C4-2B (cell line): Measurements from ENCODE around the gene CFD.

Experiments used
- H3K27ac ChIP-seq: fragments of 450-650 bp; 2 replicates; pipeline ENCODE4 v1.5.1; 2017
- ZFX ChIP-seq: fragments of 450-650 bp; IDR thresholded peaks from 2 replicates; pipeline ENCODE4 v1.6.1; 2017
- TF ChIP-seq, protein P1 (sequence below): fragments of 450-650 bp; conservative IDR thresholded peaks from 2 replicates; pipeline ENCODE4 v1.5.1; 2017; ENCODE audit warnings: mild to moderate bottlenecking

CFD gene

DNA sequence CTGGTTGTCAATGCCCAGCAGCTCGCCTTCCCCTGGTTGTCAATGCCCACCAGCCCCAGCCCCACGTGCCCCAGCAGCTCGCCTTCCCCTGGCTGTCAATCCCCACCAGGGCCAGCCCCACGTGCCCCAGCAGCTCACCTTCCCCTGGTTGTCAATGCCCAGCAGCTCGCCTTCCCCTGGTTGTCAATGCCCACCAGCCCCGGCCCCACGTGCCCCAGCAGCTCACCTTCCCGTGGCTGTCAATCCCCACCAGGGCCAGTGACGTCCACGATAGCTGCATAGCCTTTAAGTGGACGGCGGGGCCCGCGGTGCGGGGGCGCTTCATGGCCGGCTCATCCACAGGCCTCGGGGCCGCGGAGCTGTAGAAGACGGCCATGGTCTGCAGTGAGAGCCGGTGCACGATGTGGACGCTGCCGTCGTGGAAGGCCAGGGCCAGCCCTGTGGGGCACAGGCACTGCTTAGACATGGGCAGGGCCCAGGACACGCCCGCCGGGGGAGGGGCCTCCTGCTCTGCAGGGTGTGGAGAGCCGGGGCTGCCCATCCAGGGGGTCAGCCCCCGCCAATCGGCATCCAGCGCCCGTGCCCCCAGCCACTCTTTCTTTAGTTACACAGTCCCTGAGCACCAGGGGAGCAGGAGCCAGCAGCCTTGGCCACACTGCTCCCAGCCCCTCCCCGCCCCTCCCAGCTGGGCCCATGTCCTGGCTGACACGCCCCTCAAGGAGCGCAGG is 20.4 kb downstream of the CFD start:
- TF ChIP-seq, protein P1, sequence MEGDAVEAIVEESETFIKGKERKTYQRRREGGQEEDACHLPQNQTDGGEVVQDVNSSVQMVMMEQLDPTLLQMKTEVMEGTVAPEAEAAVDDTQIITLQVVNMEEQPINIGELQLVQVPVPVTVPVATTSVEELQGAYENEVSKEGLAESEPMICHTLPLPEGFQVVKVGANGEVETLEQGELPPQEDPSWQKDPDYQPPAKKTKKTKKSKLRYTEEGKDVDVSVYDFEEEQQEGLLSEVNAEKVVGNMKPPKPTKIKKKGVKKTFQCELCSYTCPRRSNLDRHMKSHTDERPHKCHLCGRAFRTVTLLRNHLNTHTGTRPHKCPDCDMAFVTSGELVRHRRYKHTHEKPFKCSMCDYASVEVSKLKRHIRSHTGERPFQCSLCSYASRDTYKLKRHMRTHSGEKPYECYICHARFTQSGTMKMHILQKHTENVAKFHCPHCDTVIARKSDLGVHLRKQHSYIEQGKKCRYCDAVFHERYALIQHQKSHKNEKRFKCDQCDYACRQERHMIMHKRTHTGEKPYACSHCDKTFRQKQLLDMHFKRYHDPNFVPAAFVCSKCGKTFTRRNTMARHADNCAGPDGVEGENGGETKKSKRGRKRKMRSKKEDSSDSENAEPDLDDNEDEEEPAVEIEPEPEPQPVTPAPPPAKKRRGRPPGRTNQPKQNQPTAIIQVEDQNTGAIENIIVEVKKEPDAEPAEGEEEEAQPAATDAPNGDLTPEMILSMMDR, result no peak
- TF ChIP-seq ZFX, result no peak
- no peak overlapping the region for H3K27ac ChIP-seq

DNA sequence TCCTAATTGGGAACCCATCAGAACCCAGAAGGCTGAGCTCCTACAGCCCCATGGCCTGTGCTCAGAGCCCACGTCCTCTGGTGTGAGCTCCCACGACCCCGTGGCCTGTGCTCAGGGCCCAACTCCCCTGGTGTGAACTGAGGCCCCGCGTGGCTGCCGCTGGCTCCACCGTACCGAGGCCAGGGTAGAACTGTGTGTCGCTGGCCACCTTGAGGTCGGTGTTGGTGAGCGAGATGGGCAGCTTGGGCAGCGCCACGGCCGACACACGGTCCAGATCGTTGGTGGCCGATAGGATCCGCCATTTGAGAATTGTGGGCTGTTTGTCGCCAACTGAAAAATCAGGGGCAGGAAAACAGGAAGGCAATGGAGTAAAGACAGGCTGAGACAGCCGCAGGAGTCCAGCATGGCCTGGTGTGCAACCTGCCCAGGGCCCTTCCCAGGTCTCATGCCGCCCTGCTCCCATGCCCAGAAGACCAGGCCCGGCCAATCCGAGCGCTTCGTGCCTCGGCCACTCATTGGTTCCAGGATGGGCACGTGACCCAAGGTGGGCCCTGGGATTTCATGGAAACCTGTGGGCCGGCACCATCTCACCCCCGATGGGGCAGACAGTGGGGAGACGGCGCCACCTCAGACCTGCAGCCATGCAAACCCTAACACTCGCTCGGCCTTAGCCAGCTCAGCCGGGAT is 22.1 kb downstream of the CFD start:
- H3K27ac ChIP-seq, result no peak overlapping the region
- TF ChIP-seq, protein P1, result no peak
- no peak for TF ChIP-seq ZFX

GRCh38 chr19:882871-883497 is 23.5 kb downstream of the CFD start:
- TF ChIP-seq ZFX, result no peak
- TF ChIP-seq, protein P1, result no peak
- H3K27ac ChIP-seq, result no peak overlapping the region

- no peak overlapping the region for H3K27ac ChIP-seq
- TF ChIP-seq, protein P1, result no peak
- TF ChIP-seq ZFX, result no peak
These were observed 24.3 kb downstream of the CFD start for GRCh38 chr19:883661-884211.

DNA sequence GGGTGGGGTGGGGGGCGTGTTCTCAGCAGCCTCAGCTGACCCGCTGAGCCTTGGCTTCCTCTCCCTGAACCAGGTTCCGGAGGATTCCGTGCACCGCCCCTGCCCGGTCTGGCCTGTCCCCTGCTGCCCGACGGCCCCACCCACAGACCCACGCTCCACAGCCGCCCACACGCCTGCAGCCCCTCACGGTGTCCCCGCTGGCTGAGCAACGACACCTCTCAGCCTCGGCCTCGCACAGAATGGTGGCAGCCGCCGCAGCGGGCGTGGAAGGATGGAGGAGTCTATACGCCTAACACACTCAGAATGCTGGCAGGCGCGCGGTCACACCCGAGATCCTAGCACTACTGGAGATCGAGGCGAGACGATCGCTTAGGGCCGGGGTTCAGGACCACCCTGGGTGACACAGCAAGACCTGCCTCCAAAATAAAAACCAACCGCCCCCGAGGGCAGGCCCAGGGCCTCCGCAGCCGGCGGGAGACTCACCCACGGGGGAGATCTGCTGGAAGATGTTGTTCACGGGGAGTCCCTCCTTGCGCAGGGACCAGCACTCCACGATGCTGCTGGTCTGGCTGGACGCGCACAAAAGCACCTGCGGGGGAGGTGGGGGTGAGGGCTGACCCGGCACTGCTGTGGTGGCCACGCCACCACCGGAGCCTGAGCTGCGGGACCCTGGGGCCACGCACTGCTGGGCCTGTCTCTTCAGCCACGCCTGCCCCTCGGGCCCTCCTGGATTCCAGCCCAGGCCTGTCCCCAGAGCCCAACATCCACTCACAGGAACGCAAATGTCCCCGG is 25.2 kb downstream of the CFD start:
- H3K27ac ChIP-seq, result no peak overlapping the region
- no peak for TF ChIP-seq ZFX
- TF ChIP-seq, protein P1, result no peak

- no peak overlapping the region for H3K27ac ChIP-seq
- TF ChIP-seq, protein P1, result no peak
- TF ChIP-seq ZFX, result no peak
These were observed 26.2 kb downstream of the CFD start for GRCh38 chr19:885536-886224.
